ENCODE measurements around the gene CLDN18.

The CLDN18 gene

GRCh38 chr3:138023754-138024153 is 13.8 kb downstream of the CLDN18 start:
- Histone ChIP-seq H3K9me3 (ENCODE audit: control insufficient read depth in 5 of 5, low read length in 5 of 5) (no peaks in the 10 kb centered on the region), H3K9ac (ENCODE audit: low read length in 5 of 5) (no peak overlapping the region), H3K4me3 (ENCODE audit: low read depth in 1 of 5, low read length in 5 of 5) (no peak overlapping the region), H3K4me1 (ENCODE audit: control insufficient read depth in 5 of 5, insufficient read depth in 5 of 5, low read length in 5 of 5) (no peaks in the 10 kb centered on the region), H3K27ac (ENCODE audit: low read depth, low read length) (no peak overlapping the region), H3K27me3 (ENCODE audit: control insufficient read depth in 5 of 5, insufficient read depth in 4 of 5, low read length in 5 of 5) (no peaks in the 10 kb centered on the region), H3K36me3 (ENCODE audit: control insufficient read depth in 5 of 5, insufficient read depth in 5 of 5, low read length in 5 of 5) (peaks cover 6 to 39% (median 16%) of the 10 kb centered on the region in 5 donors)

GRCh38 chr3:138025553-138025952 is 15.6 kb downstream of the CLDN18 start:
- no peaks in the 10 kb centered on the region for H3K4me1 ChIP-seq (ENCODE audit: control insufficient read depth in 5 of 5, insufficient read depth in 5 of 5, low read length in 5 of 5)
- peaks cover 7 to 46% (median 23%) of the 10 kb centered on the region in 5 donors for H3K36me3 ChIP-seq (ENCODE audit: control insufficient read depth in 5 of 5, insufficient read depth in 5 of 5, low read length in 5 of 5)
- H3K27ac ChIP-seq (ENCODE audit: low read depth, low read length): no peak overlapping the region

GRCh38 chr3:138027821-138028220 is 17.9 kb downstream of the CLDN18 start:
- H3K9me3 ChIP-seq (ENCODE audit: control insufficient read depth in 5 of 5, low read length in 5 of 5): no peaks in the 10 kb centered on the region
- no peak overlapping the region for H3K4me3 ChIP-seq (ENCODE audit: low read depth in 1 of 5, low read length in 5 of 5)

More at GRCh38 chr3:138025553-138025952, 15.6 kb downstream of the CLDN18 start:
- Histone ChIP-seq H3K9me3 (ENCODE audit: control insufficient read depth in 5 of 5, low read length in 5 of 5) (no peaks in the 10 kb centered on the region), H3K4me3 (ENCODE audit: low read depth in 1 of 5, low read length in 5 of 5) (no peak overlapping the region), H3K9ac (ENCODE audit: low read length in 5 of 5) (no peak overlapping the region), H3K27me3 (ENCODE audit: control insufficient read depth in 5 of 5, insufficient read depth in 4 of 5, low read length in 5 of 5) (no peaks in the 10 kb centered on the region)

DNA sequence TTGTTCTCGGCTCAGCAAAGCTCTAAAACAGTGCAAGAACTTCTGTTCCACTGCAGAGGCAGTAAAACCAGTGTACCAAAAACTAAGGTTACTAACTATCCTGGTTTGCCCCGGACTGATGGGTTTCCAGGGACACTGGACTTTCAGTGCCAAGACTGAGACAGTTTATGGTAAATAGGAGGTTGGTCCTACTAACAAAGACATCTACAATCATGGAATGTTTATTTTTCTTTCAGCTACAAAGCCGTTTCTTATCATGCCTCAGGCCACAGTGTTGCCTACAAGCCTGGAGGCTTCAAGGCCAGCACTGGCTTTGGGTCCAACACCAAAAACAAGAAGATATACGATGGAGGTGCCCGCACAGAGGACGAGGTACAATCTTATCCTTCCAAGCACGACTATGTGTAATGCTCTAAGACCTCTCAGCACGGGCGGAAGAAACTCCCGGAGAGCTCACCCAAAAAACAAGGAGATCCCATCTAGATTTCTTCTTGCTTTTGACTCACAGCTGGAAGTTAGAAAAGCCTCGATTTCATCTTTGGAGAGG is 20.8 kb downstream of the CLDN18 start:
- H3K27ac ChIP-seq (ENCODE audit: low read depth, low read length): no peak overlapping the region
- H3K4me1 ChIP-seq (ENCODE audit: control insufficient read depth in 5 of 5, insufficient read depth in 5 of 5, low read length in 5 of 5): no peaks in the 10 kb centered on the region
- peaks cover 4 to 26% (median 20%) of the 10 kb centered on the region in 5 donors for H3K36me3 ChIP-seq (ENCODE audit: control insufficient read depth in 5 of 5, insufficient read depth in 5 of 5, low read length in 5 of 5)
- H3K27me3 ChIP-seq (ENCODE audit: control insufficient read depth in 5 of 5, insufficient read depth in 4 of 5, low read length in 5 of 5): no peaks in the 10 kb centered on the region
- H3K9ac ChIP-seq (ENCODE audit: low read length in 5 of 5): no peak overlapping the region
- no peak overlapping the region for H3K4me3 ChIP-seq (ENCODE audit: low read depth in 1 of 5, low read length in 5 of 5)
- no peaks in the 10 kb centered on the region for H3K9me3 ChIP-seq (ENCODE audit: control insufficient read depth in 5 of 5, low read length in 5 of 5)

More at GRCh38 chr3:138027821-138028220, 17.9 kb downstream of the CLDN18 start:
- Histone ChIP-seq H3K27me3 (ENCODE audit: control insufficient read depth in 5 of 5, insufficient read depth in 4 of 5, low read length in 5 of 5) (no peaks in the 10 kb centered on the region), H3K9ac (ENCODE audit: low read length in 5 of 5) (no peak overlapping the region), H3K36me3 (ENCODE audit: control insufficient read depth in 5 of 5, insufficient read depth in 5 of 5, low read length in 5 of 5) (peaks cover 9 to 45% (median 24%) of the 10 kb centered on the region in 5 donors), H3K4me1 (ENCODE audit: control insufficient read depth in 5 of 5, insufficient read depth in 5 of 5, low read length in 5 of 5) (no peaks in the 10 kb centered on the region), H3K27ac (ENCODE audit: low read depth, low read length) (no peak overlapping the region)

DNA sequence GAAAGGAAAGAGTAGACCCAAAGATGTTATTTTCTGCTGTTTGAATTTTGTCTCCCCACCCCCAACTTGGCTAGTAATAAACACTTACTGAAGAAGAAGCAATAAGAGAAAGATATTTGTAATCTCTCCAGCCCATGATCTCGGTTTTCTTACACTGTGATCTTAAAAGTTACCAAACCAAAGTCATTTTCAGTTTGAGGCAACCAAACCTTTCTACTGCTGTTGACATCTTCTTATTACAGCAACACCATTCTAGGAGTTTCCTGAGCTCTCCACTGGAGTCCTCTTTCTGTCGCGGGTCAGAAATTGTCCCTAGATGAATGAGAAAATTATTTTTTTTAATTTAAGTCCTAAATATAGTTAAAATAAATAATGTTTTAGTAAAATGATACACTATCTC is 21.6 kb downstream of the CLDN18 start:
- H3K9me3 ChIP-seq (ENCODE audit: control insufficient read depth in 5 of 5, low read length in 5 of 5): no peaks in the 10 kb centered on the region
- no peak overlapping the region for H3K27ac ChIP-seq (ENCODE audit: low read depth, low read length)
- H3K36me3 ChIP-seq (ENCODE audit: control insufficient read depth in 5 of 5, insufficient read depth in 5 of 5, low read length in 5 of 5): peaks cover 4 to 25% (median 19%) of the 10 kb centered on the region in 5 donors
- H3K4me3 ChIP-seq (ENCODE audit: low read depth in 1 of 5, low read length in 5 of 5): no peak overlapping the region
- no peak overlapping the region for H3K9ac ChIP-seq (ENCODE audit: low read length in 5 of 5)
- no peaks in the 10 kb centered on the region for H3K4me1 ChIP-seq (ENCODE audit: control insufficient read depth in 5 of 5, insufficient read depth in 5 of 5, low read length in 5 of 5)
- no peaks in the 10 kb centered on the region for H3K27me3 ChIP-seq (ENCODE audit: control insufficient read depth in 5 of 5, insufficient read depth in 4 of 5, low read length in 5 of 5)

DNA sequence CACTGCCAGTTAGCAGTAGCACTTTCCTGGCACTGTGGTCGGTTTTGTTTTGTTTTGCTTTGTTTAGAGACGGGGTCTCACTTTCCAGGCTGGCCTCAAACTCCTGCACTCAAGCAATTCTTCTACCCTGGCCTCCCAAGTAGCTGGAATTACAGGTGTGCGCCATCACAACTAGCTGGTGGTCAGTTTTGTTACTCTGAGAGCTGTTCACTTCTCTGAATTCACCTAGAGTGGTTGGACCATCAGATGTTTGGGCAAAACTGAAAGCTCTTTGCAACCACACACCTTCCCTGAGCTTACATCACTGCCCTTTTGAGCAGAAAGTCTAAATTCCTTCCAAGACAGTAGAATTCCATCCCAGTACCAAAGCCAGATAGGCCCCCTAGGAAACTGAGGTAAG is 22.6 kb downstream of the CLDN18 start:
- Histone ChIP-seq H3K9me3 (ENCODE audit: control insufficient read depth in 5 of 5, low read length in 5 of 5) (no peaks in the 10 kb centered on the region), H3K27me3 (ENCODE audit: control insufficient read depth in 5 of 5, insufficient read depth in 4 of 5, low read length in 5 of 5) (no peaks in the 10 kb centered on the region), H3K27ac (ENCODE audit: low read depth, low read length) (no peak overlapping the region), H3K36me3 (ENCODE audit: control insufficient read depth in 5 of 5, insufficient read depth in 5 of 5, low read length in 5 of 5) (peaks cover 4 to 17% (median 12%) of the 10 kb centered on the region in 5 donors), H3K4me1 (ENCODE audit: control insufficient read depth in 5 of 5, insufficient read depth in 5 of 5, low read length in 5 of 5) (no peaks in the 10 kb centered on the region), H3K4me3 (ENCODE audit: low read depth in 1 of 5, low read length in 5 of 5) (no peak overlapping the region), H3K9ac (ENCODE audit: low read length in 5 of 5) (no peak overlapping the region)

DNA sequence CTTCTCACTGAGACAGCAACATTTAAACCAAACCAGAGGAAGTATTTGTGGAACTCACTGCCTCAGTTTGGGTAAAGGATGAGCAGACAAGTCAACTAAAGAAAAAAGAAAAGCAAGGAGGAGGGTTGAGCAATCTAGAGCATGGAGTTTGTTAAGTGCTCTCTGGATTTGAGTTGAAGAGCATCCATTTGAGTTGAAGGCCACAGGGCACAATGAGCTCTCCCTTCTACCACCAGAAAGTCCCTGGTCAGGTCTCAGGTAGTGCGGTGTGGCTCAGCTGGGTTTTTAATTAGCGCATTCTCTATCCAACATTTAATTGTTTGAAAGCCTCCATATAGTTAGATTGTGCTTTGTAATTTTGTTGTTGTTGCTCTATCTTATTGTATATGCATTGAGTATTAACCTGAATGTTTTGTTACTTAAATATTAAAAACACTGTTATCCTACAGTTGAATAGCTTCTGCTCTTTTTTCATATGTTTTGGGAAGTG is 23.3 kb downstream of the CLDN18 start:
- peaks cover 4 to 16% (median 12%) of the 10 kb centered on the region in 5 donors for H3K36me3 ChIP-seq (ENCODE audit: control insufficient read depth in 5 of 5, insufficient read depth in 5 of 5, low read length in 5 of 5)
- no peaks in the 10 kb centered on the region for H3K9me3 ChIP-seq (ENCODE audit: control insufficient read depth in 5 of 5, low read length in 5 of 5)
- no peak overlapping the region for H3K9ac ChIP-seq (ENCODE audit: low read length in 5 of 5)
- H3K27me3 ChIP-seq (ENCODE audit: control insufficient read depth in 5 of 5, insufficient read depth in 4 of 5, low read length in 5 of 5): no peaks in the 10 kb centered on the region
- no peak overlapping the region for H3K27ac ChIP-seq (ENCODE audit: low read depth, low read length)
- no peak overlapping the region for H3K4me3 ChIP-seq (ENCODE audit: low read depth in 1 of 5, low read length in 5 of 5)
- no peaks in the 10 kb centered on the region for H3K4me1 ChIP-seq (ENCODE audit: control insufficient read depth in 5 of 5, insufficient read depth in 5 of 5, low read length in 5 of 5)

GRCh38 chr3:138034918-138035317 is 25.0 kb downstream of the CLDN18 start:
- Histone ChIP-seq H3K4me1 (ENCODE audit: control insufficient read depth in 5 of 5, insufficient read depth in 5 of 5, low read length in 5 of 5) (no peaks in the 10 kb centered on the region), H3K9me3 (ENCODE audit: control insufficient read depth in 5 of 5, low read length in 5 of 5) (no peaks in the 10 kb centered on the region), H3K9ac (ENCODE audit: low read length in 5 of 5) (no peak overlapping the region), H3K4me3 (ENCODE audit: low read depth in 1 of 5, low read length in 5 of 5) (no peak overlapping the region), H3K36me3 (ENCODE audit: control insufficient read depth in 5 of 5, insufficient read depth in 5 of 5, low read length in 5 of 5) (peaks cover 4 to 12% (median 9%) of the 10 kb centered on the region in 5 donors), H3K27me3 (ENCODE audit: control insufficient read depth in 5 of 5, insufficient read depth in 4 of 5, low read length in 5 of 5) (no peaks in the 10 kb centered on the region), H3K27ac (ENCODE audit: low read depth, low read length) (no peak overlapping the region)

- no peaks in the 10 kb centered on the region for H3K4me1 ChIP-seq (ENCODE audit: control insufficient read depth in 5 of 5, insufficient read depth in 5 of 5, low read length in 5 of 5)
- no peak overlapping the region for H3K27ac ChIP-seq (ENCODE audit: low read depth, low read length)
- no peak overlapping the region for H3K4me3 ChIP-seq (ENCODE audit: low read depth in 1 of 5, low read length in 5 of 5)
- no peaks in the 10 kb centered on the region for H3K27me3 ChIP-seq (ENCODE audit: control insufficient read depth in 5 of 5, insufficient read depth in 4 of 5, low read length in 5 of 5)
- H3K36me3 ChIP-seq (ENCODE audit: control insufficient read depth in 5 of 5, insufficient read depth in 5 of 5, low read length in 5 of 5): peaks cover 0 to 6% (median 0%) of the 10 kb centered on the region in 5 donors
- H3K9ac ChIP-seq (ENCODE audit: low read length in 5 of 5): no peak overlapping the region
- H3K9me3 ChIP-seq (ENCODE audit: control insufficient read depth in 5 of 5, low read length in 5 of 5): no peaks in the 10 kb centered on the region
Observed at GRCh38 chr3:138036572-138036971, 26.6 kb downstream of the CLDN18 start.

DNA sequence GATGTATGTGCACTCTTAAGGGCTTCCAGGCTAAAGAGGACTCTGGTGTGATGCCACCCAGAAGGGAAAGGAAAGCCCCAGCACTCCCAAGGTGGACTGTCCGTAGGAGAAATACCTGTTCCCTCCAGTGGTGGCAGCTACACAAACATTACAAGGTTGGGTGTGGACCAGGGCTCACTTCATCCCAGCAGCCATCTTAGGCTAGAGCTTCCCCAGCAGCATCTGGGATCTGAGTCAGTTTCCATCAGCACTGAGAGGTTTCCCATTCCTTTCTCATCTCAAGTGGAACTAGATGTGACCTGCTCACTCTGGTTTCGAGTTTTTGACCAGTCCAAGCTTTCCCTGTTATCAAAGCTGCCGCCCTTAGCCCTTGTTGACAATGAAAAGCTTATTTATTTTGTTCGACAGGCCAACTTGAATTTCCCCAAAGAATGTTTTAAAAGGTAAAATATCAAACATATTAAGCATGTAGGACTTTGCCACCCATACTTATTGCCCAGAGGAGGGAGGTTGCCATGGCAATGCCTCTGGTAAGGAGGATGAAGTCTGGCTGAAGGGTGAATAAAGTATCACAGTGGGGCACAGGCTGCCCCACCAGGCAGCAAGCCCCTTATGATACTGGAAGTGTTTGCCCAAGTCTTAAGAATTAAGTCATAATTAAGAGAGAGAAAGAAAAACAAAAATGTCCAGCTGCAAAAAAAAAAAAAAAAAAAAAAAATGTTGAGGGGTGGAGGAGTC is 28.9 kb downstream of the CLDN18 start:
- H3K4me3 ChIP-seq (ENCODE audit: low read depth in 1 of 5, low read length in 5 of 5): no peak overlapping the region
- no peak overlapping the region for H3K27ac ChIP-seq (ENCODE audit: low read depth, low read length)

More for the DNA sequence above, 28.9 kb downstream of the CLDN18 start:
- no peaks in the 10 kb centered on the region for H3K27me3 ChIP-seq (ENCODE audit: control insufficient read depth in 5 of 5, insufficient read depth in 4 of 5, low read length in 5 of 5)
- no peak overlapping the region for H3K9ac ChIP-seq (ENCODE audit: low read length in 5 of 5)
- H3K9me3 ChIP-seq (ENCODE audit: control insufficient read depth in 5 of 5, low read length in 5 of 5): no peaks in the 10 kb centered on the region
- peaks cover 0 to 3% (median 0%) of the 10 kb centered on the region in 5 donors for H3K36me3 ChIP-seq (ENCODE audit: control insufficient read depth in 5 of 5, insufficient read depth in 5 of 5, low read length in 5 of 5)
- H3K4me1 ChIP-seq (ENCODE audit: control insufficient read depth in 5 of 5, insufficient read depth in 5 of 5, low read length in 5 of 5): peaks cover 0 to 2% (median 0%) of the 10 kb centered on the region in 5 donors

All from subcutaneous abdominal adipose tissue (tissue), 5 donors.